ENCODE results near the gene CCDC51. TPM values are rescaled to one million over a fixed set of nuclear protein-coding genes. Genes with fewer than 3 reads are reported as not detected.

The CCDC51 gene
- total RNA-seq, 2 experiments from 2014 or later = 28.3 to 30.7 TPM

DNA sequence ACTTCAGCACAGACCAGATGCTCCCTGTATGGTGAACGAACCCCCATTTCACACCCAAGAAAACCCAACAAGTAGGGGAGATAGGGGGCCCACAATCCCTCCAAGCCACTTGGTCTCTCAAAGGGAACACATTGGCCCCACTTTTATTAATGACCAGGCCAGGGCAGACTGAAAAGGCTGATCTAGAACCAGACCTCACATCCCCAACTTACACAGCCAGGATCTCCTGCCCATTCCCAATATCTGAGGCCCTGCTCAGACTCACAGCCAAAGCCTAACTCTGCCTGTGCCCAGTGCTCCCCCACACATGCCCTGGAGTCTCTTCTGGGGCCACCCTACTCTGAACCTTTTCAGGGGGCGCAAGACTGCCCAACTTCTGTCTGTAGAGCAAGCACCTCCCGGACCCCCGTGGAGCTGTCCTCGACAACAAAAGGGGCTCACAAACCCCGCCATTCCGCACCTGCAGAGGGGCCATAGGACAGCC is 11.8 kb downstream of the CCDC51 start:
- POLR2A ChIA-PET = no interaction called here
- CTCF ChIA-PET = interaction anchor here (0.5 to 1.2 kb wide), 5 partner anchors 8 to 408 kb away, joined by 3 to 5 read pairs (median 4); no protein-coding TSS in a partner anchor

DNA sequence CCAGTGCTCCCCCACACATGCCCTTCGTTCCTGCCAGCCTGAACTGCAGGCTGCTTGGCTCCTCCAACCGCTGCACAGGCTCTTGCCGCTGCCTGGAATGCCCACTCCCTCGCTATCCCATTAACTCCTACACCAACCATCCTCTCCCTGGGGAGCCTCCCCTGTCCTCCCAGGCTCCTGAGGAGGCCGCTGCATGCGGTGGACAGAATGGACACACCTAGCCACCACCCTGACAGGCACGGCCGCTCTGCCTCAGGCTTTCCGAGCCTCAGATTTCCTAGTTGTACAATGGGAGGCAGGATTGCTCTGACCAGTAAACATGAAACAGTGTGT is 12.3 kb downstream of the CCDC51 start:
- POLR2A ChIA-PET = no interaction called here
- CTCF ChIA-PET = interaction anchor here (0.8 to 1.2 kb wide), 3 partner anchors 9 to 77 kb away, joined by 3 to 5 read pairs (median 4); no protein-coding TSS in a partner anchor

DNA sequence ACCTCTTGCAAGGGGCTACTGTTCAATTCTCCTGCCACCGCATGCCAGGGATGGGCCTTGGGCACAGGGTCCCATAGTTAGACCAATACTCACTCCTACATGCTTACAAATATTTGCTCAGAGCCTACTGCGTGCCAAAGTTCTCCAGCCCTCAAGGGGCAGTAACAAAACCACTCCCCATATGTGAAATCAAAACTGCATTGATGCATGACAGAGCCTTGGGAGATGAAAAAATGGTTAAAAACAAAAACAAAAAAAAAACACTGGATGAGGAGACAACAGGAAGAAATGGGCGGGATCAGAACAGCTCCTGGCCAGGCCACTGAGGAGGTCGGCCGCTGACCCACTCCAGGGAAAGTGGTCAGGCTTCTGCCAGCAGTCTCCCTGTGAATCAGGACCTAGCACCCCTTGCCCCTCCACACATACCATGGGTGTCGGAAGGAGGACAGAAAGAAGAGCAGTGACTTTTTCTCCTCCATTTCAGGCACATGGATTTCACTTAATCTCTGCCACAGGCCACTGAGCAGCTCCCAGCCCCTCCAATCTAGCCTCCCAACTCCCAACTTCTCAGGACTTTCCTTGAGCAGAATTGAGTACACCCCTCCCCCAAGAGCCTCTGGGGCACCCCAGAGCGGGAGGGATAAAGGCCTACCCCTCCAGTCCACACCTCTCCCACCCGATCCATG is 12.8 kb downstream of the CCDC51 start:
- CTCF ChIA-PET = interaction anchor here (1.2 kb wide), 1 partner anchor 9 kb away, joined by 5 read pairs; no protein-coding TSS in a partner anchor
- POLR2A ChIA-PET = no interaction called here

DNA sequence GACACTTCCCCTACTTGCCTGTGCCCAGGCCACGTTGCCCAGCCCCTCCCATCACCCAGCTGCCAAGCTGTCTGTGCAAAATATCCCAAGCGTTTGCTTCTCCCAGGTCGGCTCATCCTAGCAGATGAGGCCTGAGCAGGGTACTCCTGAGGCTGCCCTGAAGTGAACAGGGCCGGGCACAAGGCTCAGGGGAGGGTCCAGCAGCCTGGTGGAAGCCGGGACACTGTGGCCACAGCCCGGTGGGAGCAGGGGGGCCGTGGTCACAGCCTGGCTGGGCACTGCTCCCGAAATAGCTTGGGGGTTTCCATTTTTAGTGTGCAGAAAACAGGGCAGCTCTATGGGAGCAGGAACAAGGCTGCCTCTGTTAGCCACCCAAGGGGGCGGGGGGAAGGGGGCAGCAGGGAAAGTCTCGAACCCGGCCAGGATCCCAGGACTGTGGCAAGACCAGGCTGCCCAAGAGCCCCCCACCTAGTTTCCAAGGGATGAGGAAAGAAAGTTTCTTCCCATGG is 13.5 kb downstream of the CCDC51 start:
- POLR2A ChIA-PET = no interaction called here
- CTCF ChIA-PET = interaction anchor here (1.4 kb wide), 1 partner anchor 9 kb away, joined by 8 read pairs; no protein-coding TSS in a partner anchor

DNA sequence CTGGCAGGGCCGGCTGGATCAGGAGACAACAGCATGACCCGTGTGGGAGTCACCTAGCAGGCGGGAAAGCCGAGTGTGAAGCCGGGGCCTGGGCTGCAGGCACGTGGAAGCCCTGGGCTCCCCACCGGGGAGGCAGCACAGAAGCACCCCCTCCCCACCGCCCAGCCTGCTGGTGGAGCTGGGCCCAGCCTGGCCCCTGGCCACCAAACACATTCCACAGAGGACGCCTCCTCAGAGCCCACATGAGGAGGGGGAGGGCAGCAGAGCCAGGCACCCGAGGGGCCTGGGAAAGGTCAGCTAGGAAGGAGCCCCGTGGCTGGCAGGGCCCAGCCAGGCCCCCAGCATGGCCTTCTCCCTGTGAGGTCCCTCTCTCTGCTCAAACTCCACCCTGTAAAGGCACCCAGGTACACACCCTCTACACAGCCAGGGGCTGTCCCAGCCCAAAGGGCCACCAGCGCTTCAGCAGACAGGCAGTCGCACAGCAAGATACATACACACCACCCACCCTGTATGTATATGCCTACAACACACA is 14.6 kb downstream of the CCDC51 start:
- ChIA-PET POLR2A (no interaction called here), CTCF (interaction anchor here (1.4 kb wide), 1 partner anchor 11 kb away, joined by 8 read pairs; no protein-coding TSS in a partner anchor)

DNA sequence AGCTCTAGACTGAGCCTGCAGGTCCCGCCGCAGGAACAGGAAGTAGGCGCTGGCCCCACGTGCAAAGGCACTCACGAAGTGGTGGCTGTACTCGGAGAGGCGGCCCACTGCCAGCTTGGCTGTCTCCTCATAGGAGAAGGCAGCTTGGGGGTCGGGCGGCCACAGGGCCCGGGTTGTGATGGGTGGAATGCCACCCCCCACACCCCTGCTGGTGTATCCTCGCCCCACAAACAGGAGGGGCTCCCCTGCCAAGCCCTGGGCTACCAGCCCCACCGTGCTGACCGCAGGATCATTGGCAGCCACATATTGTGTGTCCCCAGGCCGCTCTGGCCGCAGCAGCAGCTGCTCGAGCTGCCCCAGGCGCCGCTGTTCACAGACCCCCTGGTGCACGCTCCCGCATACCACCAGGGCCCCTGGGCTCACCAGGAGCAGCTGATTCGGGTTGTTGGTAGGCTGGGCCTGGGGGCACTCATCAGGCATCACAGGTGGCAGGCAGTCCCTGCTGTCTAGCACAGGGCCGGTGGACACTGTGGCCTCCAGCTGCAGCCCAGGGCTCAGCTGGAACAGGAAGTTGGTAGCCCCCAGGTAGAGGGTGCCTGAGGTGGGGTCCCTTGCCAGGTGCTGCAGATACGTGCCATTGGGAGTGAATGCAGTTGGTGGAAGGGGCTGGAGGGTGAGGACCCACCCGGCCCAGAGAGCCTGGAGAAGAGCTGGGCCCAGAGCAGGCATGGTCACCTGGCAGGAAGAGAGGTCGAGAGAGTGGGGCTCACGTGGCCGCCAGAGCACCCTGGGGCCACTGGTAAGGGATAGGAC is 15.8 kb downstream of the CCDC51 start:
- CTCF ChIA-PET = interaction anchor here (1.0 to 2.1 kb wide), 3 partner anchors 12 to 83 kb away, joined by 3 to 9 read pairs (median 4); no protein-coding TSS in a partner anchor
- POLR2A ChIA-PET = no interaction called here

DNA sequence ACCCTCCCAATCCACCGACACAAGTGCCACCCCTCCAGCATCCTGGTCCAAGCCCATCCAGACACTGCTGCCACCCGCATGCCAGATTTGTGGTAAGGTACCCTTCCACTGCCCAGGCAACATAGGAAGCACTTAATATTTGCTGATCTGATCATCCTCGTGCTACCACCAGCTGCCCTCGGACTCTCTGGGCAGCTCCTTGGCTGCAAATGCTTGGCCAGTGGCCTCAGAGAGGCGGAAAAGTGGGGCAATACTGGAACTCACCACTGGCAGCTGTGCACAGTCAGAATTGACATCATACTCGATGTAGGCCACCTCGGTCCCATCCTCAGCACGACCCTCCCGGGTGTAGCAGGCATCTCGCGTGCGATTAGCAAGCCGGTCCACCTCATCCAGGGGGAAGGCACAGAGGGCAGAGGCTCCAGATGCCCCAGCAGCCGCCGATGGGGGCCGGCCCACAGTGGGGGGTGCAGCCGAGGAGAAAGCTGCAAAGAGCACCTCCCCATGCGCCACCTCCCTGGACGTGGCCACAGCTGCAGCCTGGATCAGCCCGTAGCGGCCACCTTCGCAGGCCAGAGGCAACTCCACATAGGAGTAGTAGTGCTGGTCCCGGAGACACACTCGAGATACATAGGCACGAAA is 16.6 kb downstream of the CCDC51 start:
- POLR2A ChIA-PET = no interaction called here
- CTCF ChIA-PET = interaction anchor here (1.0 to 2.1 kb wide), 3 partner anchors 13 to 84 kb away, joined by 3 to 9 read pairs (median 4); no protein-coding TSS in a partner anchor

DNA sequence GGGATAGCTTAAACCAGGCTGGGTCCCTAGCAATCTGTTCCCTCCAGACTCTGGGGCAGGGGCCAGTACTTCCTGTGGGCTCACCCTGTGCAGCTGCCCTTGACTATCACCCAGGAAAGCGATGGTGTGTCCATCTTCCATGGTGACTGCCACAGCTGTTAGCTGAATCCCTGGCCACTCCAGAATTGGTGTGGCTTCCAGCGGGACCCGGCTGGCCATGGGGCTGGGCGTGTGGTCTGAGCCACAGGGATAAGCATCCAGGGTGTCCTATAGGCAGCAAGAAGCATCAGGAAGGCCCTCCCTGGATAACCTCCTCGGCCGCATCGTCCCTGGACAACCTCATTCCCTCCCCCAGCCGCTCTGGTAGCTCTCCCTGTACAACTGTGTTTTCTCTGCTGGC is 17.2 kb downstream of the CCDC51 start:
- POLR2A ChIA-PET = no interaction called here
- CTCF ChIA-PET = interaction anchor here (1.0 to 2.1 kb wide), 2 partner anchors 13 to 176 kb away, joined by 3 to 9 read pairs; no protein-coding TSS in a partner anchor

DNA sequence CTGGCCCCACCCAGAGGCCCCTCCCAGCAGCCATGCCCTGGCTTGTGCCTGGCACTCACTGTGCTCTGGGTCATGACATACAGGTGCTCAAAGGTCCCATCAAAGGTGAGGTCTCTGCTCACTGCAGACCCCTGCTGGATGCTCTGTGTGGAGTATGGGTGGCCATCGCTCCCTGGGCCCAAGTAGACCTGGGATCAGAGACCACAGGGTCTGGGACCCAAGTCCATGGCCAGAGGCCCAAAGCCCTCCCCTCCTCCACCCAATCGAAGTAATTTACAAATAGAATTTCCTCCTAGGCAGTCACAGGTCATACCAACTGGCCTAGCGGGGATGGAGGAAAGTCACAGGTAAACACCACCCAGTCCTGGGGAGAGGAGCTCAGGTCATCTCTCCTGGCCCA is 17.6 kb downstream of the CCDC51 start:
- CTCF ChIA-PET = interaction anchor here (1.0 to 2.1 kb wide), 2 partner anchors 14 to 175 kb away, joined by 3 to 9 read pairs; no protein-coding TSS in a partner anchor
- POLR2A ChIA-PET = no interaction called here

DNA sequence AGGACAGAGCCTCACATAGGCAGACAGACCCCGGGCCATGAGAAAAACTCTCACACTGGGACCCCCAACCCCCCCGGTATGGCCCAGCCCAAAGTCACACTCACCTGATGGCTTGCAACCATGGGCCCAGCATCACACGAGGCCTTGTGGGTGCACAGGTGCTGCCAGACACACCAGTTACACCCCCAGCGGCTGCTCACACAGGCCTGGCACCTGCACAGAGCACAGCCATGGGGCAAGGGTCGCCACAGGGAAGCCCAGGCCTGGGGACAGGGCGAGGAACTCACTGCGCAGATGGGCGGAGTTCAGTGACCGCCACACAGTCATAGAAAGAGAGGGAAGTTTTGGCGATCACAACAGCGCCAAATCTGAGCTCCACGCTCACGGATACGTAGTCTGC is 19.4 kb downstream of the CCDC51 start:
- ChIA-PET POLR2A (no interaction called here), CTCF (interaction anchor here (1.3 kb wide), 1 partner anchor 15 kb away, joined by 8 read pairs; no protein-coding TSS in a partner anchor)

DNA sequence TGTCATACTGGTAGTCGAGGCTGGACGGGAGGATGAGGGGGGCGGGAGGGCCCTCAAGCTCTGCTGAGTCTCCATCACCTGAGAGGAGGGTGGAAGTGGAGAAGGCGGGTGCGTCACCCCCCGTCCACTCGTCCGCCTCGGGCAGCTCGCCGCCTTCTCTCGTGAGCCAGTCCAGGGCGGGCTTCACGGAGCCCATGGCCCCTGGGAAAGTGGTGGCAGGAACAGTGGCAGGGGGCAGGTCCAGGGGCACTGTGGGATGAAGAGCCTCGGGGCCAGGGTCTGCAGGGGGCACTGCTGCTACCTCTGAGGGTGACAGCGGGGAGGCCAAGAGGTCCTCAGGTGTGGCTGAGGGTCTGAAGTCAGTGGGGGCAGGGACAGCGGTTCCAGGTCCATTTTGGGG is 20.3 kb downstream of the CCDC51 start:
- ChIA-PET CTCF (interaction anchor here (1.7 kb wide), 1 partner anchor 19 kb away, joined by 5 read pairs; no protein-coding TSS in a partner anchor), POLR2A (interaction anchor here (0.5 to 0.6 kb wide), 2 partner anchors 65 to 113 kb away, joined by 3 read pairs; no protein-coding TSS in a partner anchor)

DNA sequence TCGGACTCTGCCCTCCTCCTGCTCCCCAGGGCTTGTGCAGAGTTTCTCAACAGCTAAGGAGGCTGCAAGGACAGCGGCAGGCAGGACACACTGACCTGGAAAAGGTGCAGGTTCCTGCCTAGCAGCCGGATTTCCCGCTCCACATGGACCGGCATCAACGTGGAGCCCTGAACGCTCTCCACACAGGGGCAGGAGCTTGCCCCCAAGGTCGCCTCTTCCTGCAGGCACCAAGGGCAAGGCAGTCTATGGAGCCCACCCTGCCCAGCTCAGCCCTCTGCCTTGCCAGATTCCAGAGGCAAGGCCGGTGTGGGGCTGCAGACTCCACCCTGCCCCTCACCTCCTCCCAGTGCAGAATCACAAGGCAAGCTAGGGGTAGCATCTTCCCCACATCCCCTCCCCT is 20.8 kb downstream of the CCDC51 start:
- ChIA-PET POLR2A (interaction anchor here (0.5 to 0.6 kb wide), 2 partner anchors 65 to 113 kb away, joined by 3 read pairs; no protein-coding TSS in a partner anchor), CTCF (interaction anchor here (1.7 to 2.1 kb wide), 2 partner anchors 17 to 18 kb away, joined by 5 to 7 read pairs; no protein-coding TSS in a partner anchor)

DNA sequence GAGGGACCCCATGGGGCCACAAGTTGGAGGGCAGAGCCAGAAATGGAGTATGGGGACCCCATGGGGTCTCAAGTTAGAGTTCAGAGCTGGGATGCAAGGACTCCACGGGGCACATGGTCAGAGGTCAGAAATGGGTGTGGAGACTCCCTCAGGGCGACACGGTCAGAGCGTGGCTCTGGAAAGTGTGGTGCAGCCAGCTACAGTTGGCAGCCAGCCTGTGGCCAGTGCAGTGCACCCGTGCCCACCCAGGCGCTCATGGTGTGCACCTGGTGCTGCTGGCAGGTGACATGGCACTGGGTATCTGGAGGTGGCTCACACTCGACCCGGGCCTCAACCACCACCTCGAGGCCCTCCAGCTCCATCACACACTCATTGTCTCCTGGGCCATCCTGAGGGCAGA is 21.3 kb downstream of the CCDC51 start:
- ChIA-PET CTCF (interaction anchor here (1.7 to 2.1 kb wide), 2 partner anchors 17 to 18 kb away, joined by 5 to 7 read pairs; no protein-coding TSS in a partner anchor), POLR2A (no interaction called here)

DNA sequence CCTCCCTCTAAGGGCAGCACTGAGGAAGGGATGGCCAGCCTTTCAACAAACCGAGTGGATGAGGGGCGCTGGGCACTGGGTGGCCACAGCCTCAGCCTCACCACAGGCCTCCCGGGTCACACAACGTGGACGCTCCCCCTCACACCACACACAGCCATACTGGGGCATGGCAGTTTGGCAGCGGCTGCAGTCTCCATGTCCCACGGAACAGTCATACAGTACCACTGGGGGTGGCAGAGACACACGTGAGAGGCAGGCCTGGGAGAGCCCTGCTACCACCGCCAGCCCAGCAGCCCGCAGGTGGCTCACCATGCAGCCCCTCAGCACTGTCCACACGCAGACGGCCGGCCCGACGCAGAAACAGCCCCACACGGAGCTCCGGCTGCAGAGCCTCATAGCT is 21.8 kb downstream of the CCDC51 start:
- POLR2A ChIA-PET = no interaction called here
- CTCF ChIA-PET = interaction anchor here (1.7 to 2.1 kb wide), 2 partner anchors 17 to 18 kb away, joined by 5 to 7 read pairs; no protein-coding TSS in a partner anchor

DNA sequence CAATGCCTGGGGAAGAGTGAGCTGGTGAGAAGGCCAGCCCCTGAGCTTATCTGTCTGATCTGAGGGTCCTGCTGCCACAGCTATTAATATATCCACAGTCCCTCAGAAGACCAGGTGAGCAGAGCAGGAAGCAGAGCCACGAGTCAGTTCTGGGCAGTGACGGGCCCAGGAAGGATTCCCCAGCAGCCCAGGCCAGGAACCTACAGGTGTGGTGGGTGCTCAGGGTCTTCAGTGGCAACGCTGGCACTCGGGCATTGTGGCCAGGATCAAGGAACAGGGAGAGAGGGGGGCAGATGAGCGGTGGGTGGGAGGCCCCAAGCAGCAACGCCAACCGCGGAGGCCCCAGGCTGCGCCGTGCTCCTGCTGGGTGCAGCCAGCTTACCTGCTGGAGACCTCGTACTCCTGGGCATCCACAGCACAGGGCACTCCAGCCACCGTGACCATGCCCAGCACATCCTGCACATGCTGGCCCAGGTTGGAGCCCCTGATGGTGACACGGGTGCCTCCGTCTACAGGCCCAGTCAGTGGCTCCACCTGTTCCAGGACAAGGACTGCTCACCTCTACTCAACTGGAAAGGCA is 22.3 kb downstream of the CCDC51 start:
- CTCF ChIA-PET = interaction anchor here (2.1 kb wide), 1 partner anchor 18 kb away, joined by 7 read pairs; no protein-coding TSS in a partner anchor
- POLR2A ChIA-PET = no interaction called here

DNA sequence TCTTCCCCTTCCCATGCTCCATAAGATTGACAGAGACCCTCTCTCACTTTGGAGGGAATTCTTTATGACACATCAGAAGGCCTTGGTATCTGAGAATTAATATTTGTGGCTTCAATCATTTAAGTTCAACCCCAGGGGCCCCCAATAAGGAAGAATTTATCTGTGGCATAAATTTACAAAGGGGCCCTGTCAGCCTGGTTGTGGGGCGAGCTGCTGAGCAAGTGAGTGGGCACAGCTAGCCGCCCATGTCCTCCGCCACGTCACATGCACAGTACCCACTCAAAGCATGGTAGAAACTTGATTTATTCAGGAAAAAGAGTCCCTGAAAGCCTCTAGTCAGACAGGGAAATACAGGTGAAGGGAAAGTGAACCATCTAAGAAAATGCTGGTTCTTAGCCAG is 23.4 kb downstream of the CCDC51 start:
- POLR2A ChIA-PET = no interaction called here
- CTCF ChIA-PET = interaction anchor here (0.7 kb wide), 1 partner anchor 20 kb away, joined by 3 read pairs; no protein-coding TSS in a partner anchor

DNA sequence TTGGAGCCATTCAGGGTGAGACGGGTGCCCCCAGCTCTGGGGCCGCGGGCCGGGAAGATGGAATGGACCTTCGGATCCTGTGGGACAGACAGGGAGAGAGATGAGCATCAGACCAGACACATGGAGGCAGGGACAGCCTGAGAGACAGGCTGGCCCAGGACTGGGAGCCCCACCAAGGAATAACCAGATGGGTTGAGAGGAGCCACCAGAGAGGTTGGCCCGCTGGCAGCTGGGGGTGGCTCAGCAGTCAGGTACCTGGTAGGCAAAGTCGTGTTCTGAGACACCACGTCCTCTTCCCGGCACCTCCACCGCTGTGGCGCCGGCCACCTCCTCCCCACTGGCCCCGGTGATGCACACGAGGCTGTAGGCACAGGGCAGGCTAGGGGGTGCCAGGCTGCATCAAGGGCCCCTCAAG is 23.8 kb downstream of the CCDC51 start:
- CTCF ChIA-PET = interaction anchor here (0.7 kb wide), 1 partner anchor 19 kb away, joined by 3 read pairs; no protein-coding TSS in a partner anchor
- POLR2A ChIA-PET = no interaction called here

DNA sequence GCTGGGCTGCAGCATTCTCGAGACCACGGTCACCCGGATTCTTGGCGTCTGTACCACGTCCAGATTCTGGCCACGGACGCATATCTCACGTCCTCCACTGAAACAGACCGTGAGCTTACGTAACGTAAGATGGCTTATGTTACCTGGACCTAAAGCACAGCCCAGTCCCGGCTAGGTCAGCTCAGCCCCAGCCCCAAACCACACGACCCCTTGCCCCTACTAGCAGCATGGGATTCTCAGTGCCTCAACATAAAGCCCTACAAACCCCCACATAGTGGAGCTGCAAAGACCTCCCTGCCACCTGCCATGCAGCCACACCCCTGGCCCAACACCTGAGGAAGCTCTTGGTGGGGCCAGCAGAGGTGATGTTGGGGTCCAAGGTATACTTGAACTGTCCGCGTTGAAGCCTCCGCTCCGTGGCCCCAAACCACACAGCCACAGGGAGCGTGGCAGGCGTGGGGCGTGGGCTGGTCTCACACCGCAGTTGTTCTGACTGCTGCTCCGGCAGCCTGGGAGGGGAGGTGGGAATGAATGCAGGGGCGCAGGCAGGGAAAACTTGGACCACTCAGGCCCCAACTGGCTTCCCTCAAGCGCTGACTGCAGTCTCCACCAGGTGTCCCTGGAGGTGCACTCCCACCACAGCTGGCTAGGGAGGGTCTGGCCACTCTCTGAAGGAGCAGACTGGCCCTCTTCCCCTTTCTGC is 24.5 kb downstream of the CCDC51 start:
- ChIA-PET CTCF (interaction anchor here (0.7 to 1.0 kb wide), 3 partner anchors 18 to 21 kb away, joined by 3 read pairs; no protein-coding TSS in a partner anchor), POLR2A (no interaction called here)

All from activated CD8-positive, alpha-beta memory T cell treated with anti-CD3 and anti-CD28 coated beads for 36 hours (primary cell).